ENCODE data around the gene PRKG1.

Gene PRKG1

DNA sequence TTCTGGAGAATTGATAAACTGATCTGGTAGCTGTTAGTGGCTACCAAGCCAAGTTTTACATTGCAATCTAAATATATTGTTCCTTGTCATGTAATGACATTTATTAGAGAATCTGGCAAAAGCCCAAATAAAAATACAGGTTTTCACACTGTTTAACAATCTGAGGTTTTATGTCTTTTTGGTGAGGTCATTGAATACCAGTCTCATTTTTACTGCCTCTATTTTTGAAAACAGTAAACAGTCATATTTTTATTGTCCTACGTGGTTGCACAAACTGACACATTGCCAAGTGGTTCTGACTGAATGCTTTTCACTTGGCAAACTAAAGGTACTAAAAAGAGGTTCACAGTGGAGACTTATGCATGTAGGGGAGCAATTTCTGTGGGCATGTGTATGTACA lies 157.5 kb downstream of the PRKG1 start:
- TF ChIP-seq POLR2AphosphoS5 (IDR thresholded peaks at IDR 0.05; ENCODE audit: low read depth, low read length) (no peak), SIN3A (IDR thresholded peaks at IDR 0.05; ENCODE audit: borderline replicate concordance, insufficient read depth, low read length) (no peak), FOXP2 (optimal IDR thresholded peaks at IDR 0.05; ENCODE audit: borderline replicate concordance, extremely low read depth, extremely low read length, insufficient read depth) (no peak), TAF1 (IDR thresholded peaks at IDR 0.05; ENCODE audit: borderline replicate concordance, insufficient read depth, low read length) (no peak), REST (IDR thresholded peaks at IDR 0.05; ENCODE audit: insufficient read depth in 1 of 2, low read depth in 2 of 2, low read length in 2 of 2) (no peak)

DNA sequence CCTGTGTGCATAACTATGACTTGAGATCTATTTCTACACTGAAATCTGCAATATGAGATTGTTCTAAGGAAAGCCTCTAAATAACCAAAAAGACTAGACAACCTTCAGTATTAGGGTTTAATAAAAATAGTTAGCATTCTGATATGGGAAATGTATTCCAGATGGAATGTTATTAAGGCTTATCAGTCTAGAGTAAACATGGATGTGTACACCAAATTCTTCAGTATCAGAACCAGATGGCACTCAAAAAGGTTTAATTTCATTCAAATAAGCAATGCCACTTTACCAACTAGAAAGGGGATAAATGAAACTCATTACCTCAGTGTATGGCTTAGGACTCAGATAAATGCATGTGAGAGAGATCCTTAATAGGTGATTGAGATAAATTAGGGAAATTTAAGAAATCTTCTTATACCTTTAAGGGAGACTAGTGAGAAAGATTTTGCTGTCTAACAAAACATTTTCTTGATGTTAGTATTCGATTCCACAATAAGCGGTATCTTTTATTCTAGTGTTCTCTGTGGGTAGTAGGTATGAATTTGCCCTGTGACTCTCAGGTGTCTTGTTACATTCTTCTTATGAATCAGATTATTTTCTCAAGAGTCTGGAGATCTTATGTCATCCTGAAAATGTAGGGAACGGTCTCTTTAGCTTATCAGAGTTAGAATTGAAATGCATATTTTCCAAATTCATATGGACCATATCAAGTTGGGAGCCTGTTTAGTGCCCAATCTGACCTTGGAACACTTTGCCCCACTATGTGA lies 159.2 kb downstream of the PRKG1 start:
- no peak for TF ChIP-seq SIN3A (IDR thresholded peaks at IDR 0.05; ENCODE audit: borderline replicate concordance, insufficient read depth, low read length)
- no peak for TF ChIP-seq FOXP2 (optimal IDR thresholded peaks at IDR 0.05; ENCODE audit: borderline replicate concordance, extremely low read depth, extremely low read length, insufficient read depth)
- no peak for TF ChIP-seq TAF1 (IDR thresholded peaks at IDR 0.05; ENCODE audit: borderline replicate concordance, insufficient read depth, low read length)
- no peak for TF ChIP-seq POLR2AphosphoS5 (IDR thresholded peaks at IDR 0.05; ENCODE audit: low read depth, low read length)
- TF ChIP-seq REST (IDR thresholded peaks at IDR 0.05; ENCODE audit: insufficient read depth in 1 of 2, low read depth in 2 of 2, low read length in 2 of 2): no peak

- TF ChIP-seq POLR2AphosphoS5 (IDR thresholded peaks at IDR 0.05; ENCODE audit: low read depth, low read length) (no peak), TAF1 (IDR thresholded peaks at IDR 0.05; ENCODE audit: borderline replicate concordance, insufficient read depth, low read length) (no peak), SIN3A (IDR thresholded peaks at IDR 0.05; ENCODE audit: borderline replicate concordance, insufficient read depth, low read length) (no peak), REST (IDR thresholded peaks at IDR 0.05; ENCODE audit: insufficient read depth in 1 of 2, low read depth in 2 of 2, low read length in 2 of 2) (no peak), FOXP2 (optimal IDR thresholded peaks at IDR 0.05; ENCODE audit: borderline replicate concordance, extremely low read depth, extremely low read length, insufficient read depth) (no peak)
Observed at GRCh38 chr10:51235865-51236264, 161.6 kb downstream of the PRKG1 start.

DNA sequence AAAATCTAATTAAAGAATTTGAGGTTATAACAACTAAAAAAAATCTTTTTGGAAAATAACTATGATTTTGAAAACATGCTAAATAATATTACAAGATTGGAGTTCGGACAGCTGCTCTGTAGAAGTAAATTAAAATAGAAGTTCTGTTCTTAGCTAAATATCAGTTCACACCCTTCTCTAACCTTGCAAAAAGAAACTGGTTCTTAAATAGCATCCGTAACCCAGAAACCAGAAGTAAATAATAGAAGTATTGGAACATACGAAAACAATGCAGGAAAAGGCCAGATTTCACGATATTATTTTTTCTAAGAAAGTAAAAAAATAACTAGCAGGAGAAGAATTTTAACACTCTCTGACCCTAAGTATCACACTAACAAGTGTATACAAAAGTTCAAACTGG lies 164.7 kb downstream of the PRKG1 start:
- TF ChIP-seq FOXP2 (optimal IDR thresholded peaks at IDR 0.05; ENCODE audit: borderline replicate concordance, extremely low read depth, extremely low read length, insufficient read depth) (no peak), REST (IDR thresholded peaks at IDR 0.05; ENCODE audit: insufficient read depth in 1 of 2, low read depth in 2 of 2, low read length in 2 of 2) (no peak), POLR2AphosphoS5 (IDR thresholded peaks at IDR 0.05; ENCODE audit: low read depth, low read length) (no peak), TAF1 (IDR thresholded peaks at IDR 0.05; ENCODE audit: borderline replicate concordance, insufficient read depth, low read length) (no peak), SIN3A (IDR thresholded peaks at IDR 0.05; ENCODE audit: borderline replicate concordance, insufficient read depth, low read length) (no peak)
